Body of pancreas (tissue), 4 donors: ENCODE results near the gene MYO18B.

Experiments
- POLR2A ChIP-seq, 3 donors: fragments of 450-650 bp; IDR thresholded peaks; one replicate each; pipeline ENCODE4 v1.6.1; 2016; ENCODE audit warnings: antibody characterized with exemption in 3 of 3, mild to moderate bottlenecking in 2 of 3
- TF ChIP-seq, protein P1 (sequence below), 7 experiments: fragments of 450-650 bp in 4 of 7; fragments of 200-600 bp in 3 of 7; sonication (generic) in 3 of 7; IDR thresholded peaks; one replicate each; pipeline ENCODE4 v1.5.1; 2016 to 2019; ENCODE audit warnings: antibody characterized with exemption in 7 of 7

DNA sequence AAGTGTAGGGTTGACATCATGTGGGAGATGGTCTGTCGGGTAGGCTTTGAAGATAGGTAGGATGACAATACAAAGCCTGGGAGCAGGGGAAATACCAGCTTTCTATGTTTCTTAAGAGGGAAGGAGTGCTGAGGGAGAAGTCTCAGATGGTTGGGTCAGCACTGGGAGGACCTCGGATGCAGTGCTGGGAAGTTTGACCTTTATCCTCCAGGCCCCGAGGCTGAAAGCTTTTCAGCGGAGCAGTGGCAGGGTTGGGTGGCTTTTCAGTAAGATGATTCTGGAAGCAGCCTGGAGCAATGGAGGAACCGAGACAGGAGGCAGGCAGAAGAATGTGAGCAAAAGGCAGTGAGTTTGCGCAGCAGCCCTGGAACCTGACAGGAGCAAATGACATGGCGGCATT, 43.5 kb upstream of the MYO18B start:
- TF ChIP-seq, protein P1, sequence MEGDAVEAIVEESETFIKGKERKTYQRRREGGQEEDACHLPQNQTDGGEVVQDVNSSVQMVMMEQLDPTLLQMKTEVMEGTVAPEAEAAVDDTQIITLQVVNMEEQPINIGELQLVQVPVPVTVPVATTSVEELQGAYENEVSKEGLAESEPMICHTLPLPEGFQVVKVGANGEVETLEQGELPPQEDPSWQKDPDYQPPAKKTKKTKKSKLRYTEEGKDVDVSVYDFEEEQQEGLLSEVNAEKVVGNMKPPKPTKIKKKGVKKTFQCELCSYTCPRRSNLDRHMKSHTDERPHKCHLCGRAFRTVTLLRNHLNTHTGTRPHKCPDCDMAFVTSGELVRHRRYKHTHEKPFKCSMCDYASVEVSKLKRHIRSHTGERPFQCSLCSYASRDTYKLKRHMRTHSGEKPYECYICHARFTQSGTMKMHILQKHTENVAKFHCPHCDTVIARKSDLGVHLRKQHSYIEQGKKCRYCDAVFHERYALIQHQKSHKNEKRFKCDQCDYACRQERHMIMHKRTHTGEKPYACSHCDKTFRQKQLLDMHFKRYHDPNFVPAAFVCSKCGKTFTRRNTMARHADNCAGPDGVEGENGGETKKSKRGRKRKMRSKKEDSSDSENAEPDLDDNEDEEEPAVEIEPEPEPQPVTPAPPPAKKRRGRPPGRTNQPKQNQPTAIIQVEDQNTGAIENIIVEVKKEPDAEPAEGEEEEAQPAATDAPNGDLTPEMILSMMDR (IDR thresholded peaks at IDR 0.05) = no peak
- TF ChIP-seq POLR2A (IDR thresholded peaks at IDR 0.05) = no peak
